ENCODE results near the gene TEDC1. TPM values are rescaled to one million over a fixed set of nuclear protein-coding genes. Genes with fewer than 3 reads are reported as not detected.
A peak's percentile ranks its signal among the peaks of the same experiment; 100 is the strongest.

Gene TEDC1
- total RNA-seq, 2 donors from 2014 or later = 3.5 to 3.9 TPM

- no peaks in the 10 kb centered on the region for H3K36me3 ChIP-seq
- no peak for DNase-seq (ENCODE audit: low spot score)
- no peaks in the 10 kb centered on the region for H3K27me3 ChIP-seq
- TF ChIP-seq CTCF (IDR thresholded peaks at IDR 0.05) = no peak
- no peak overlapping the region for H3K27ac ChIP-seq
- no peaks in the 10 kb centered on the region for H3K9me3 ChIP-seq
- peaks cover 0 to 43% of the 10 kb centered on the region in 2 donors for H3K4me1 ChIP-seq
- peak overlapping the region in 1 of 2 donors; percentile 68 for H3K4me3 ChIP-seq
These were observed 38.2 kb downstream of the TEDC1 start for GRCh38 chr14:105529319-105529568.

- Histone ChIP-seq H3K4me1 (peaks cover 0 to 43% of the 10 kb centered on the region in 2 donors), H3K9me3 (no peaks in the 10 kb centered on the region), H3K36me3 (no peaks in the 10 kb centered on the region), H3K27ac (no peak overlapping the region), H3K27me3 (no peaks in the 10 kb centered on the region), H3K4me3 (peak overlapping the region in 1 of 2 donors; percentile 68)
- TF ChIP-seq CTCF (IDR thresholded peaks at IDR 0.05) = no peak
- DNase-seq (ENCODE audit: low spot score) = no peak
These were observed 38.7 kb downstream of the TEDC1 start for GRCh38 chr14:105529569-105530284.

- Histone ChIP-seq H3K4me3 (no peak overlapping the region), H3K4me1 (peaks cover 0 to 42% of the 10 kb centered on the region in 2 donors), H3K27me3 (no peaks in the 10 kb centered on the region), H3K9me3 (no peaks in the 10 kb centered on the region), H3K36me3 (no peaks in the 10 kb centered on the region), H3K27ac (no peak overlapping the region)
- TF ChIP-seq CTCF (IDR thresholded peaks at IDR 0.05) = no peak
- no peak for DNase-seq (ENCODE audit: low spot score)
These were observed 39.4 kb downstream of the TEDC1 start for GRCh38 chr14:105530285-105531087.

GRCh38 chr14:105531088-105531893, 40.2 kb downstream of the TEDC1 start:
- Histone ChIP-seq H3K9me3 (no peaks in the 10 kb centered on the region), H3K4me3 (no peak overlapping the region), H3K27me3 (no peaks in the 10 kb centered on the region), H3K4me1 (peaks cover 0 to 35% of the 10 kb centered on the region in 2 donors), H3K27ac (no peak overlapping the region), H3K36me3 (no peaks in the 10 kb centered on the region)
- TF ChIP-seq CTCF (IDR thresholded peaks at IDR 0.05) = no peak
- no peak for DNase-seq (ENCODE audit: low spot score)

GRCh38 chr14:105531894-105532623, 41.0 kb downstream of the TEDC1 start:
- TF ChIP-seq CTCF (IDR thresholded peaks at IDR 0.05) = no peak
- Histone ChIP-seq H3K27me3 (no peaks in the 10 kb centered on the region), H3K9me3 (no peaks in the 10 kb centered on the region), H3K4me3 (no peak overlapping the region), H3K27ac (no peak overlapping the region), H3K4me1 (peaks cover 0 to 30% of the 10 kb centered on the region in 2 donors), H3K36me3 (no peaks in the 10 kb centered on the region)
- DNase-seq (ENCODE audit: low spot score) = no peak

All from right atrium auricular region (tissue), 2 donors.